ENCODE results near the gene HRH2. TPM values are rescaled to one million over a fixed set of nuclear protein-coding genes. Genes with fewer than 3 reads are reported as not detected.
"Not testable (repeated sequence)": the region's sequence is repeated elsewhere in the genome, so short reads cannot be mapped to it uniquely, and the experiment has no call there.

Gene HRH2
- total RNA-seq, 1 donor from 2014 or later = 7.5 TPM

DNA sequence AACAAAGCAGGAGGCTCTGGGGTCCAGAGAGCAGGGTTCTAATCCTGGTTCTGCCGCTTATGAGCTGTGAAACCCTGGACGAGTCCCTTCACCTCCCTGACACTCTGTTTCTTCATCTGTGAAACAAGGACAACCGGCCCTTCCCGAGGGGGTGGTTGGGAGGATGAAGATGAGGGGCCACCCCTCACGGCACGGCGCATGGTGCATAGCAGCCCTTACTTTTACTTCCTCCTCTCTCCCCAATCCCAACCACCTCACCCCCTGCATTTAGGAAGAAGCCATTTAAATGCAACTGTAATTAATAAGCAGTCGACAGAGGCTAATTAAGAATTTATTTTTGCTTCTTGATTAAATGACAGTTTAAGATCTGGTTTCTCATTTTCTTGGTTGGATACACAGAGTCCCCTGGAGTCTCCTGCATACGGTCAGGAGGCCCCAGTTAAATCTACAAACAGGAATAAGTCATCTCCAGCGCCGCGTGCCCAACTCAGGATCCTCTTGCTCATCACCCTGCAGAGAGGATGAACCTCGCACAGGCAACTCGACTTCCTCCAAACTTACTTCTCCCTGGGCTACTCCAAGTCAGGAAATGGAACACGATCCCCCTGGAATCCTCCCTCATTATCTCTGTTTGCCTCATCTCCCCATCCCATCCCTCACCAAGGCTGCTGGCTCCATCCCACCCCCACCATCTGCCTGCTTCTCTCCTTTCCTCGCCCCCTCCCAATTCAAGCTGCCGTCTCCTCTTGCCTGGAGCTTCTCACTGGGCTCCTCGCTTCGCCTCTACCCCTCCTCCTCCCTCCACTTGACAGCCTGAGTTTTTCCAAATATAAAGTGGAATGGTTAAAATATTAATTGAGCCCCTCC lies 95.9 kb downstream of the HRH2 start:
- intact Hi-C loops (cut with DNase I) = no loop called here
- Histone ChIP-seq H3K36me3 (no peaks in the 10 kb centered on the region), H3K4me3 (no peak overlapping the region), H3K27ac (no peak overlapping the region), H3K4me1 (no peaks in the 10 kb centered on the region), H3K27me3 (no peaks in the 10 kb centered on the region), H3K9me3 (no peaks in the 10 kb centered on the region)
- DNase-seq (ENCODE audit: low spot score in 2 of 2) = no peak
- TF ChIP-seq, protein P1, sequence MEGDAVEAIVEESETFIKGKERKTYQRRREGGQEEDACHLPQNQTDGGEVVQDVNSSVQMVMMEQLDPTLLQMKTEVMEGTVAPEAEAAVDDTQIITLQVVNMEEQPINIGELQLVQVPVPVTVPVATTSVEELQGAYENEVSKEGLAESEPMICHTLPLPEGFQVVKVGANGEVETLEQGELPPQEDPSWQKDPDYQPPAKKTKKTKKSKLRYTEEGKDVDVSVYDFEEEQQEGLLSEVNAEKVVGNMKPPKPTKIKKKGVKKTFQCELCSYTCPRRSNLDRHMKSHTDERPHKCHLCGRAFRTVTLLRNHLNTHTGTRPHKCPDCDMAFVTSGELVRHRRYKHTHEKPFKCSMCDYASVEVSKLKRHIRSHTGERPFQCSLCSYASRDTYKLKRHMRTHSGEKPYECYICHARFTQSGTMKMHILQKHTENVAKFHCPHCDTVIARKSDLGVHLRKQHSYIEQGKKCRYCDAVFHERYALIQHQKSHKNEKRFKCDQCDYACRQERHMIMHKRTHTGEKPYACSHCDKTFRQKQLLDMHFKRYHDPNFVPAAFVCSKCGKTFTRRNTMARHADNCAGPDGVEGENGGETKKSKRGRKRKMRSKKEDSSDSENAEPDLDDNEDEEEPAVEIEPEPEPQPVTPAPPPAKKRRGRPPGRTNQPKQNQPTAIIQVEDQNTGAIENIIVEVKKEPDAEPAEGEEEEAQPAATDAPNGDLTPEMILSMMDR (IDR thresholded peaks at IDR 0.05) = no peak

DNA sequence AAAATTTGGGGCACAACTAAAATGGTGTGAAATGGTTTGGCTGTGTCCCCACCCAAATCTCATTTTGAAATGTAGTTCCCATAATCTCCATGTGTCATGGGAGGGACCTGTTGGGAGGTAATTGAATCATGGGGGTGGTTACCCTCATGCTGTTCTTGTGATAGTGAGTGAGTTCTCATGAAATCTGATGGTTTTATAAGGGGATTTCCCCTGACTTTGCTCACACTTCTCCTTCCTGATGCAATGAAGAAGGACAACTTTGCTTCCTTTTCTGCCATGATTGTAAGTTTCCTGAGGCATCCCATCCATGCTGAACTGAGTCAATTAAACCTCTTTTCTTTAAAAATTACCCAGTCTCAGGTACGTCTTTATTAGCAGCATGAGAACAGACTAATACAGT lies 102.1 kb downstream of the HRH2 start:
- H3K9me3 ChIP-seq; H3K4me3 ChIP-seq; DNase-seq (ENCODE audit: low spot score in 2 of 2); H3K27me3 ChIP-seq; H3K27ac ChIP-seq; H3K36me3 ChIP-seq; H3K4me1 ChIP-seq; intact Hi-C loops (cut with DNase I): not testable (repeated sequence)

Other genes with a start within 250 kb of the HRH2 start
- gene DRD1, start 213.9 kb upstream of the HRH2 start, total RNA-seq = 0.11 TPM
- gene SFXN1, start 179.5 kb upstream of the HRH2 start, total RNA-seq = 47.5 TPM
- not detected for gene CPLX2, start 213.5 kb downstream of the HRH2 start, total RNA-seq